GM19023 (cell line): ENCODE measurements around the gene NLRC3.

Source experiments
- ATAC-seq: cut with Tn5 transposase; IDR thresholded peaks from one replicate; pipeline ENCODE4 v1.9.1; 2021; ENCODE audit warnings: mild to moderate bottlenecking, moderate library complexity; ENCODE audit not compliant: unreplicated experiment

The NLRC3 gene

GRCh38 chr16:3580251-3580651 is 3.0 kb upstream of the NLRC3 start:
- no peak for ATAC-seq

GRCh38 chr16:3579776-3580175 is 2.6 kb upstream of the NLRC3 start:
- no peak for ATAC-seq

GRCh38 chr16:3578610-3579551 is 1.7 kb upstream of the NLRC3 start:
- peak; percentile 66 for ATAC-seq

- no peak for ATAC-seq
Measured at GRCh38 chr16:3578121-3578520, 918 bp upstream of the NLRC3 start.

GRCh38 chr16:3576211-3576610 is 992 bp downstream of the NLRC3 start:
- ATAC-seq: no peak

GRCh38 chr16:3575491-3575890 is 1.7 kb downstream of the NLRC3 start:
- no peak for ATAC-seq

- ATAC-seq: no peak
Measured at GRCh38 chr16:3574195-3574594, 3.0 kb downstream of the NLRC3 start.

- no peak for ATAC-seq
Measured at GRCh38 chr16:3573146-3573815, 3.9 kb downstream of the NLRC3 start.

- no peak for ATAC-seq
Measured at GRCh38 chr16:3570420-3571062, 6.7 kb downstream of the NLRC3 start.

GRCh38 chr16:3569851-3570250 is 7.4 kb downstream of the NLRC3 start:
- ATAC-seq: no peak

- ATAC-seq: no peak
Measured at GRCh38 chr16:3566990-3567389, 10.2 kb downstream of the NLRC3 start.

- ATAC-seq: no peak
Measured at GRCh38 chr16:3564889-3565141, 12.4 kb downstream of the NLRC3 start.

- no peak for ATAC-seq
Measured at GRCh38 chr16:3564130-3564888, 12.9 kb downstream of the NLRC3 start.

GRCh38 chr16:3562914-3563480 is 14.2 kb downstream of the NLRC3 start:
- no peak for ATAC-seq

GRCh38 chr16:3561626-3562025 is 15.6 kb downstream of the NLRC3 start:
- ATAC-seq: no peak

GRCh38 chr16:3554351-3554928 is 22.8 kb downstream of the NLRC3 start:
- no peak for ATAC-seq

- no peak for ATAC-seq
Measured at GRCh38 chr16:3553138-3553923, 23.9 kb downstream of the NLRC3 start.

- no peak for ATAC-seq
Measured at GRCh38 chr16:3550851-3551847, 26.1 kb downstream of the NLRC3 start.

- no peak for ATAC-seq
Measured at GRCh38 chr16:3549906-3550305, 27.3 kb downstream of the NLRC3 start.
